Right lobe of liver (tissue), 6 donors: Measurements from ENCODE around the gene IQUB. TPM values are rescaled to one million over a fixed set of nuclear protein-coding genes. Genes with fewer than 3 reads are reported as not detected.
A peak's percentile ranks its signal among the peaks of the same experiment; 100 is the strongest.

Experiments used
- ATAC-seq, 4 donors: fragments of 200-7000 bp; cut with Tn5 transposase; one replicate each; pipeline ENCODE4 v1.9.1; 2020; ENCODE audit warnings: mild to moderate bottlenecking in 4 of 4, moderate library complexity in 4 of 4
- DNase-seq, 3 donors: peaks; one replicate each; pipeline ENCODE4 v3.0.0-alpha.2; 2020
- H3K27ac ChIP-seq, 3 donors: fragments of 200-600 bp; one replicate each; pipeline ENCODE4 v1.8.0; 2022
- H3K27me3 ChIP-seq, 2 donors: fragments of 200-600 bp; one replicate each; pipeline ENCODE4 v1.8.0; 2022
- H3K36me3 ChIP-seq, 4 donors: fragments of 200-600 bp; sonication (generic) in 1 of 4; one replicate each; pipeline versions ENCODE4 v1.5.1 to v1.8.0; 2017 to 2022; ENCODE audit warnings: control low read depth in 1 of 4
- H3K4me1 ChIP-seq, 4 donors: fragments of 200-600 bp; sonication (generic) in 1 of 4; one replicate each; pipeline versions ENCODE4 v1.5.1 to v1.8.0; 2017 to 2022; ENCODE audit warnings: control low read depth in 1 of 4
- H3K4me3 ChIP-seq, 3 donors: fragments of 200-600 bp; one replicate each; pipeline ENCODE4 v1.8.0; 2022
- H3K9me3 ChIP-seq, 4 donors: fragments of 200-600 bp; sonication (generic) in 1 of 4; one replicate each; pipeline versions ENCODE4 v1.5.1 to v1.8.0; 2017 to 2022; ENCODE audit warnings: control low read depth in 1 of 4
- POLR2A ChIP-seq: fragments of 450-650 bp; IDR thresholded peaks from one replicate; pipeline ENCODE4 v1.6.1; 2017; ENCODE audit warnings: antibody characterized with exemption, mild to moderate bottlenecking
- WGBS: methylation state at CpG from one replicate; pipeline ENCODE4 v1.1.6; 2018; ENCODE audit warnings: low coverage, low lambda C conversion rate; ENCODE audit not compliant: insufficient coverage; ENCODE audit errors: missing lambda C conversion rate; 5-methylcytosine and 5-hydroxymethylcytosine counted together
- intact Hi-C, 2 donors: fragments of 100-400 bp; cut with DNase I; formaldehyde crosslinking; loops; one replicate each; pipeline versions ENCODE4 v1.11.2 to v1.14.1; 2022
- total RNA-seq, 6 experiments: library from RNA; depleted of rRNA in 2 of 6; stranded (reverse); fragments of >200 nt in 2 of 6; fragmentation: NEBNext Ultra II Directional in 3 of 6; extraction: Animal tissue kit (Norgen Biotek cat#: 25700) in 3 of 6; gene quantifications; one replicate each; pipeline versions ENCODE4 v1.1.0 to v1.2.4, GENCODE V29; 2016 to 2023
- TF ChIP-seq, protein P1 (sequence below), 4 donors: fragments of 200-600 bp in 3 of 4; fragments of 450-650 bp in 1 of 4; IDR thresholded peaks; one replicate each; pipeline versions ENCODE4 v1.5.1 to v1.8.0; 2016 to 2022; ENCODE audit warnings: antibody characterized with exemption in 4 of 4, mild to moderate bottlenecking in 2 of 4
- donor health status: DM: no; HTN: yes; CAD: no.
- donor health status: DM: no; HTN: no; CAD: no.
- donor health status: DM: no; HTN: no; CAD: no.
- donor health status: DM: no; HTN: yes; CAD: no.
- donor health status: DM: no; HTN: yes; CAD: no.

IQUB gene
- total RNA-seq, 6 experiments from 2014 or later = 0.06 to 0.19 (median 0.10) TPM; not detected in 2

DNA sequence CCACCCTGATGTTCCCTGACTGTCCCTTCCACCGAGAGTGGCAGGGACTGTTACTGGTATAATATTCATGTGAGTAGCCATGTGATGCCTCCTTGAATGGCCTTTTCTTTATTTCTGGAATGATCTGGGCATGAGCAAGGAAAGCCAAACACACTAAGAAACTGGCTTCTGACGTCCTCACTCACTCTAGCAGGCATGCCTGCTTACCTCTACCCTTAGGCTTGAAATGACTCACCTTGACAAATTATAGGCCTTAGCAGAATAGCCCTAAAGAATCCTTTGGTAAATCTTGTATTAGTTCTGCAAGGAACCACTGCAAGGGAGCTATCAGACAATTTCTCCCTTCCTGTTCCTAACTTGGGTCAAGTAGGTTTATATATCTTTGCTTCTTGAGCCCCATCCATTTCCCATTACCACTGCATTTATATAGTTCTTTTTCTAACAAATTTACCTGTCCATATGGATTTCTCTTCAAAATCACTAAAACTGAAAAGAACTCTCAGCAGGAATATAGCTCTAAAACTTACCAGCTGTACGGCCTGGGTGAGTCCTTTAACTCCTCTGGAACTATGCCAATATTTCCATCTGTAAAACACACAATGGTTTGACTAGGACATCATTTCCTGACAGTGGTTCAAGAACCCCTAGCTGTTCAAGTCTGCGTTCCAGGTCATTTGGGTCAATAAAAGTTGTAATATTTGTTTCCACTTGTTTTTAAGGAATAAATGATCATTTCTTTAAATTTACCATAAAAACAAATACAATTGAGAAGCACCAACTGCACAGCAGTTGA lies 36.2 kb upstream of the IQUB start:
- Histone ChIP-seq H3K36me3 (no peaks in the 10 kb centered on the region), H3K27me3 (no peaks in the 10 kb centered on the region), H3K9me3 (no peaks in the 10 kb centered on the region), H3K4me3 (no peak overlapping the region), H3K27ac (no peak overlapping the region), H3K4me1 (no peaks in the 10 kb centered on the region)
- DNase-seq = no peak
- no peak for ATAC-seq
- TF ChIP-seq, protein P1, sequence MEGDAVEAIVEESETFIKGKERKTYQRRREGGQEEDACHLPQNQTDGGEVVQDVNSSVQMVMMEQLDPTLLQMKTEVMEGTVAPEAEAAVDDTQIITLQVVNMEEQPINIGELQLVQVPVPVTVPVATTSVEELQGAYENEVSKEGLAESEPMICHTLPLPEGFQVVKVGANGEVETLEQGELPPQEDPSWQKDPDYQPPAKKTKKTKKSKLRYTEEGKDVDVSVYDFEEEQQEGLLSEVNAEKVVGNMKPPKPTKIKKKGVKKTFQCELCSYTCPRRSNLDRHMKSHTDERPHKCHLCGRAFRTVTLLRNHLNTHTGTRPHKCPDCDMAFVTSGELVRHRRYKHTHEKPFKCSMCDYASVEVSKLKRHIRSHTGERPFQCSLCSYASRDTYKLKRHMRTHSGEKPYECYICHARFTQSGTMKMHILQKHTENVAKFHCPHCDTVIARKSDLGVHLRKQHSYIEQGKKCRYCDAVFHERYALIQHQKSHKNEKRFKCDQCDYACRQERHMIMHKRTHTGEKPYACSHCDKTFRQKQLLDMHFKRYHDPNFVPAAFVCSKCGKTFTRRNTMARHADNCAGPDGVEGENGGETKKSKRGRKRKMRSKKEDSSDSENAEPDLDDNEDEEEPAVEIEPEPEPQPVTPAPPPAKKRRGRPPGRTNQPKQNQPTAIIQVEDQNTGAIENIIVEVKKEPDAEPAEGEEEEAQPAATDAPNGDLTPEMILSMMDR (IDR thresholded peaks at IDR 0.05) = no peak
- no peak for TF ChIP-seq POLR2A
- WGBS = 39% methylated on average over 3 of the region's 4 CpGs
- intact Hi-C loops = no loop called here

DNA sequence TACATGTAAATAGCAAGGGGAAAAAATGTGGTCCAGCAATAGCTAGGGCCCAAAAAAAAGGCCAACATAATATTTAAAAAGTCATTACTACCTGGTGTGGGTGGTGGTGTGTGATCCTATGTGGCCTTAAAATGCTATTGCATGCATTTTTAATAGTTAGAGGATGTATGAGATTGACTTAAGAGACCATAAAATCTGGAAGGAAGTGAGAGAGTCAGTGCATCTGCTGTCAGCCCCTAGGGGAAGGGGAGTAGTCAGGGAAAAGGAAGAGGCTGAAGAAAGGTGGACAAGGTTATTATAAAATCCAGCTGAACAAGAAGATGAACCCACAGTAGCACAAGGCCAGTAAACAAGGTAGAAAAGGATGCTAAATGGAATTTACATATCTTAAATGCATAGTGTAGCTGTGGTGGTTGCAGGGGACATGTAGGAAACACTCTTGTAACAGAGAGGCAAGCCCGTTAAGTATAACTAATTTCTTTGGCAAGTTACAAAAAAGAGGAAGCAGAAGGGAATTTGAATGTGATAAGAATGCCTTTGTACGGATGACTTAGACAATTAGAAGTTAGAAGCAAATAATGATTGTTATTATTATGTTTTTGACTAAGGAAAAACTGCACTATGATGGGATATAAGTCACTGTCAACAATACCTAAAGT lies 35.1 kb upstream of the IQUB start:
- WGBS = 47% methylated on average over 2 of the region's 2 CpGs
- Histone ChIP-seq H3K27ac (no peak overlapping the region), H3K4me3 (no peak overlapping the region), H3K9me3 (no peaks in the 10 kb centered on the region), H3K27me3 (no peaks in the 10 kb centered on the region), H3K36me3 (no peaks in the 10 kb centered on the region), H3K4me1 (no peaks in the 10 kb centered on the region)
- ATAC-seq (no peak), DNase-seq (no peak)
- intact Hi-C loops = no loop called here
- TF ChIP-seq POLR2A = no peak
- TF ChIP-seq, protein P1 (IDR thresholded peaks at IDR 0.05) = no peak

DNA sequence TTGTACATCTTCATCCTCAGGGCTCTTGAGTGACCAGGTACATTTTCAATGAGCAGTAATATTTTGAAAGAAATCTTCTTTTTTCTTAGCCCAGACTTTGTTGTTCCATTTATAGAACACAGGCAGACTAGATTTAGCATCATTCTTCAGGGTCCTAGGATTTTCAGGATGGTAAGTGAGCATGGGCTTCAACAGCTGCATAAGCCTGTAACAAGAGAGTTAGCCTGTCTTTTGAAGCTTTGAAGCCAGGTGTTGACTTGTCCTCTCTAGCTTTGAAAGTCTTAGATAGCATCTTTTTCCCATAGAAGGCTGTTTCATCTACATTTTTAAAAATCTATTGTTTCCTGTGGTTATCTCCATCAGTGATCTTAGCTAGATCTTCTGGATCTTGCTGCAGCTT lies 27.7 kb upstream of the IQUB start:
- H3K27ac ChIP-seq = no peak overlapping the region
- DNase-seq (no peak), ATAC-seq (no peak)
- H3K4me1 ChIP-seq = no peaks in the 10 kb centered on the region
- no peak for TF ChIP-seq POLR2A
- H3K36me3 ChIP-seq = no peaks in the 10 kb centered on the region
- no peaks in the 10 kb centered on the region for H3K27me3 ChIP-seq
- no peak overlapping the region for H3K4me3 ChIP-seq
- no peaks in the 10 kb centered on the region for H3K9me3 ChIP-seq
- intact Hi-C loops = no loop called here

DNA sequence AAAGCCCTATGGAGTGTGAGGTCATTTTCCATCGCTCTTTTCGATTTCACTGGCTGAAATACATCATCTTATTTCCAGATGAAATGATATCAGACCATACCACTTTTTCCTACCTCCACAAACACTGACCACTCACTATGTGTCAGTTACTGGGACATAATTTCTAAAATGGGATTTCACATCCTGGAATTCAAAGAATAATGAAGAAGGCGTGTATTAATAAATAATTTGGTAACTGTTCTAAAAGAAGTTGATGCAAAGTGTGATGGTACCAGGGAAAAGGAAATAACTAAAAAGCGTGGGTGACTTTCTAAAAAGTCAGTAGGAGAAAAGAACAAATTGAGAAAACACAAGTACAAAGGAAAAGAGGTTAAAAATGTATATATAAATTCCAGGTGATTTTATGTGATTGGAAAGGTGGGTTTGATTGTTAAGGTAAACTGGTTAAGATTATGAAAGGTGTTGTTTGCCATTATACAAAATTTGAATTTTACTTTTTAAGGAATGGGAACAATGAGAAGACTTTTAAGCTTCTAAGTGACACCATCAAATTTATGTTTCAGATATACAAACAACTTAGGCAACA lies 24.0 kb upstream of the IQUB start:
- intact Hi-C loops = no loop called here
- Histone ChIP-seq H3K4me1 (peaks cover 0 to 8% (median 0%) of the 10 kb centered on the region in 4 donors), H3K4me3 (peak overlapping the region; percentile 67 to 92 (median 73)), H3K27me3 (no peaks in the 10 kb centered on the region), H3K27ac (peak overlapping the region; percentile 33 to 82 (median 41)), H3K9me3 (no peaks in the 10 kb centered on the region), H3K36me3 (peaks cover 0 to 3% (median 0%) of the 10 kb centered on the region in 4 donors)
- DNase-seq = no peak
- 49% methylated on average over 4 of the region's 4 CpGs for WGBS
- TF ChIP-seq POLR2A = no peak
- TF ChIP-seq, protein P1 (IDR thresholded peaks at IDR 0.05) = no peak
- no peak for ATAC-seq
